Right lobe of liver (tissue), 4 donors: ENCODE results near the gene MRPL45.

Experiments used
- CTCF ChIP-seq, 4 donors: fragments of 200-600 bp in 3 of 4; fragments of 450-650 bp in 1 of 4; IDR thresholded peaks; one replicate each; pipeline versions ENCODE4 v1.5.1 to v1.8.0; 2016 to 2022; ENCODE audit warnings: antibody characterized with exemption in 4 of 4, mild to moderate bottlenecking in 2 of 4
- POLR2A ChIP-seq: fragments of 450-650 bp; IDR thresholded peaks from one replicate; pipeline ENCODE4 v1.6.1; 2017; ENCODE audit warnings: antibody characterized with exemption, mild to moderate bottlenecking
- donor health status: DM: no; HTN: no; CAD: no.
- donor health status: DM: no; HTN: no; CAD: no.
- donor health status: DM: no; HTN: yes; CAD: no.

- TF ChIP-seq CTCF (IDR thresholded peaks at IDR 0.05) (no peak), POLR2A (no peak)
Observed at GRCh38 chr17:38328620-38329019, 31.7 kb downstream of the MRPL45 start.
